GM19452 (cell line): ENCODE measurements around the gene NEMP2.

Source experiments
- ATAC-seq: cut with Tn5 transposase; IDR thresholded peaks from one replicate; pipeline ENCODE4 v1.9.1; 2021; ENCODE audit not compliant: unreplicated experiment

Gene NEMP2

DNA sequence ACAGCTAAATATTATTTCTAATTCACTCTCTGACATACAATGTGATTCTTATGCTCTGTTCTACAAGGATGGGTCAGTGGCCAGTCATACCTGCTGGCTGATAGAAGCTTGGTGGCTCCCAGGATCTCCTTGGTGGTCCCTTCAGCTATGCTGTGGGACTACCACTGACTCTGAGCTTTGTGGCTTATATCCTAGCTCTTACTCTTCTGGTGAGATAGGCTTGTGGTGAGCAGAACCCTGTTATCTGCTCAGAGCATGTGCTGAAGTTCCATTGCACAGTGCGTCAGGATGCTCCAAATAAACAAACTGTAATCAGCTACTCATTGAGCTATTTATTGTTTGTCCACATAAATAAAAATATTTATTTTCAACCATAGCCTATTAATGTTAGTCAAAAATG, 74.6 kb downstream of the NEMP2 start:
- no peak for ATAC-seq

DNA sequence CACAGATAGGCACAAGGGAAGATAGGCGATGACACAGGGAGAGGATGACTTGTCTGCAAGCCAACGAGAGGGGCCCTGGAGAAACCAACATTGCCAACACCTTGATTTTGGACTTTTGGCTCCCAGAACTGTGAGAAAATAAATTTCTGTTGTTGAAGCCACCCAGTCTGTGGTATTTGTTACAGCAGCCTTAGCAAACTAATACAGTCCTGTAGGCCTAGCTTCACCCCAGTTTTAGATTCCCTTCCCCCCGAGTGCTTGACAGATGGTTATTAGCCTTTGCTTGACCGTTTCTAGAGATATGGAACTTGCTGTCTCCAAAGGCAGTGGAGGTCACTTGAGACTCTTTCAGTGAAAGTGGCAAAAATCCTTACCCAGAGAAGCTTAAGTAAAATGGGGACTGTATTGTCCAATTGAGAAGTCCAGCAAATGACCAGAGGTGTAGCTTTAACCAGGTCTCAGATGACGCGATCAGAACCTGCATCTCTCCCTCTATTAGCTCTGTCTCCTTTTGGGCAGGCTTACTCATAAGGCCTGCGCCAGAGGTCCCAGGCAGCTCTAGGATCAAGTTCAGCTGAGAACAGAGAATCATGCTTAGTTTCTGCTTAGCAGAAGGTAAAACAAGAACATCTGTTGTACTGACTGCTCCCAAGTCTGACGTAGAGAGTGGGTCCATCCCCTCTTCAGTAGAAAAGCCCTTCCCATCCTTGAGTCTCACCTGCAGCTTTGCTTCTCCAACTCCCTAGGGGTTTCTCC, 76.0 kb downstream of the NEMP2 start:
- ATAC-seq, result no peak

DNA sequence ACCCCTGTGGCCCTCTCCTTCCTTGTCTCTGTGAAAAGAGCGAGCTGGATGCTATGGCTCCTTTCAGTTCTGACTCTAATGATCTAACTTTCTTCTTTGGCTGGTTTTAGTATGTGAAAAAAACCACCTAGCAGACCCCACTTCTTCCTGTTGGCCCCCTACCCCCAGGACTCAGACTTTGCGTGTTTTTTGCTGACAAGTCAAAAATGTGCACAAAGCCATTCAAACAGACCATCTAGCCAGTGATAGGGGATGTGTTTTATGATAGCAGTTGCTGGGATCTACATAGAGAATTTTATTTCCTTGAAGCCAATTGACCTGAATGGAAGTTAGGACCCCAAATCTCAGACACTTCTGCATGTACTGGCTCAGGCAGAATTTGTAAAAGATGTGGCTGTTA, 77.3 kb downstream of the NEMP2 start:
- no peak for ATAC-seq

DNA sequence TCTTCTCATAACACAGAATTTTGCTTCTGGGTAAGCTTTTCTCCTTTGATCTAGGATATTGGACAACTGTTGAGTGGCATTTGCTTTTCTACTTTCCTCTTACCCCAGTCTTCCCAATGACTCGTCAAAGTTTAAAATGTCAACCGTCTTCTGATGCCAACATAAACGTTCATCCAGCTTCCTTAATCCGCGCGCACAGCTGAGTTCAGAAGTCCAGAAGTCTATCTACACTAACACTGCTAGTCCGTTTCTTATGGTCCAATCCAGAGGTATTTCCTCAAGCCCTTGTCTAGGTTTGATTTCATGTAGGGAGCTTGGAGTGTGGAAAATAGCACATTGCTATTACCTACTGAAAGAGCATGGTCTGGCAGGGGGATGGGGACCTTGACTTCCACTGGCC, 77.7 kb downstream of the NEMP2 start:
- ATAC-seq, result no peak

DNA sequence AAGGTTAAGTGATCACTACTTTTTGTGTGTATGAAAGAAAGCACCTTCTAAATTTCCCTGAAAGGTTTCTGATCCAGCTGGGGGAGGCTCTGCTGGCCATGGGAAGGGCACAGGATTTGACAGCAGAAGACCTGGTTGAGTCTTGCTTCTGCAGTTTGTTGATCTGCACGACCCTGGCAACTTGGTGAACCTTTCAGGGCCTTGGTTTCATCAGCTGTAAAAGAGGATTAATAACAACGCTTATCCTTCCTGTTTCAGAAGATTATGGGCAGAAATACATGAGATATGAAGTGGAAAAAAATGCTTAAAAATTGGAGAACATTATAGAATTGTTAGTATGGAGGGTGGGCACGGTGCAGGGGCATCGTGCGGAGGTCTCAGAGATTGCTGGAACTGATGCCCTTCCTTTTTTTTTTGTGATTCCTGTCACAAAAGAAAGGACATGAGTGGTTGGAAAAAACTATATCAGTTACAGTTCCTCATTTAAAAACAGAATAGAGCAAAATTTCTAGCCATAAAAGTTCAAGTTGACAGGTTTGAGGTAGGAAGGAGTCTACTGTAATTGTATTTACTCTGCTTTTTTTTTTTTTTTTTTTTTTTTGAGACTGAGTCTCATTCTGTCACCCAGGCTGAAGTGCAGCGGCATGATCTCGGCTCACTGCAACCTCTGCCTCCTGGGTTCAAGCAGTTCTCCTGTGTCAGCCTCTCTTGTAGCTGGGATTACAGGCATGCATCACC, 79.0 kb downstream of the NEMP2 start:
- no peak for ATAC-seq

DNA sequence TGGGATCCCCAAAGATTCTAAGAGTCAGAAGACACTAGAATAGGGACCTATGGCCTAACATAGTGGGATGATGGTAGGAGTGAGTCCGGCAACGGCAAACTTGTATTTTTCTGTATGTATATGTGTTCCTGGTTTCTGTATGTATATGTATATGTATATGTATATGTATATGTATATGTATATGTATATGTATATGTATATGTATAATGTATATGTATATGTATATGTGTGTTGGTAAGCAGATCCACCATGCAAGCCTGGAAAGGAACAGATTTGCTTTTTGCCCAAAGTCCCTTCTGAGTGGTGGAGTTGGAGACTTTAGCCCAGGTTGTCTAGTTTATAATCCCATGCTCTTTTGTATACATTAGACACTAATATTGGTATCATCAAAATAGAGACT, 79.7 kb downstream of the NEMP2 start:
- ATAC-seq, result no peak
